ENCODE results near the gene TMEM178B.
"Not testable (repeated sequence)": the region's sequence is repeated elsewhere in the genome, so short reads cannot be mapped to it uniquely, and the experiment has no call there.

The TMEM178B gene

GRCh38 chr7:141185369-141185967 lies 111.6 kb downstream of the TMEM178B start:
- DNase-seq, result no peak

GRCh38 chr7:141189231-141189630 lies 115.4 kb downstream of the TMEM178B start:
- DNase-seq, result no peak

- DNase-seq, result no peak
These were observed 116.6 kb downstream of the TMEM178B start for GRCh38 chr7:141190495-141190894.

- DNase-seq, result no peak
These were observed 117.4 kb downstream of the TMEM178B start for GRCh38 chr7:141191277-141191676.

GRCh38 chr7:141193066-141193465 lies 119.2 kb downstream of the TMEM178B start:
- no peak for DNase-seq

GRCh38 chr7:141195722-141196121 lies 121.9 kb downstream of the TMEM178B start:
- not testable (repeated sequence) for DNase-seq

- DNase-seq, result no peak
These were observed 124.5 kb downstream of the TMEM178B start for GRCh38 chr7:141198194-141198958.

- DNase-seq, result no peak
These were observed 126.6 kb downstream of the TMEM178B start for GRCh38 chr7:141200191-141201108.

GRCh38 chr7:141201145-141201885 lies 127.5 kb downstream of the TMEM178B start:
- no peak for DNase-seq

- no peak for DNase-seq
These were observed 128.7 kb downstream of the TMEM178B start for GRCh38 chr7:141202535-141202934.

GRCh38 chr7:141203177-141203576 lies 129.3 kb downstream of the TMEM178B start:
- DNase-seq, result no peak

GRCh38 chr7:141203586-141203985 lies 129.7 kb downstream of the TMEM178B start:
- DNase-seq, result no peak

- no peak for DNase-seq
These were observed 133.8 kb downstream of the TMEM178B start for GRCh38 chr7:141207661-141208060.

- DNase-seq, result peak; percentile 96
These were observed 134.7 kb downstream of the TMEM178B start for GRCh38 chr7:141208539-141208938.

- DNase-seq, result no peak
These were observed 135.6 kb downstream of the TMEM178B start for GRCh38 chr7:141209454-141209853.

GRCh38 chr7:141210862-141211261 lies 137.0 kb downstream of the TMEM178B start:
- DNase-seq, result no peak

- no peak for DNase-seq
These were observed 139.4 kb downstream of the TMEM178B start for GRCh38 chr7:141213226-141213625.

GRCh38 chr7:141217938-141218337 lies 144.1 kb downstream of the TMEM178B start:
- DNase-seq, result no peak

- DNase-seq, result no peak
These were observed 145.1 kb downstream of the TMEM178B start for GRCh38 chr7:141218941-141219340.

- no peak for DNase-seq
These were observed 146.5 kb downstream of the TMEM178B start for GRCh38 chr7:141220263-141220880.

GRCh38 chr7:141221007-141221612 lies 147.2 kb downstream of the TMEM178B start:
- no peak for DNase-seq
